ENCODE measurements around the gene TSGA10IP.

The TSGA10IP gene

GRCh38 chr11:66006891-66007176 lies 61.6 kb downstream of the TSGA10IP start:
- no peak overlapping the region for H3K4me3 ChIP-seq (ENCODE audit: low read depth, low read length)
- TF ChIP-seq, protein P1, sequence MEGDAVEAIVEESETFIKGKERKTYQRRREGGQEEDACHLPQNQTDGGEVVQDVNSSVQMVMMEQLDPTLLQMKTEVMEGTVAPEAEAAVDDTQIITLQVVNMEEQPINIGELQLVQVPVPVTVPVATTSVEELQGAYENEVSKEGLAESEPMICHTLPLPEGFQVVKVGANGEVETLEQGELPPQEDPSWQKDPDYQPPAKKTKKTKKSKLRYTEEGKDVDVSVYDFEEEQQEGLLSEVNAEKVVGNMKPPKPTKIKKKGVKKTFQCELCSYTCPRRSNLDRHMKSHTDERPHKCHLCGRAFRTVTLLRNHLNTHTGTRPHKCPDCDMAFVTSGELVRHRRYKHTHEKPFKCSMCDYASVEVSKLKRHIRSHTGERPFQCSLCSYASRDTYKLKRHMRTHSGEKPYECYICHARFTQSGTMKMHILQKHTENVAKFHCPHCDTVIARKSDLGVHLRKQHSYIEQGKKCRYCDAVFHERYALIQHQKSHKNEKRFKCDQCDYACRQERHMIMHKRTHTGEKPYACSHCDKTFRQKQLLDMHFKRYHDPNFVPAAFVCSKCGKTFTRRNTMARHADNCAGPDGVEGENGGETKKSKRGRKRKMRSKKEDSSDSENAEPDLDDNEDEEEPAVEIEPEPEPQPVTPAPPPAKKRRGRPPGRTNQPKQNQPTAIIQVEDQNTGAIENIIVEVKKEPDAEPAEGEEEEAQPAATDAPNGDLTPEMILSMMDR (conservative IDR thresholded peaks at IDR 0.05; ENCODE audit: low read depth, low read length), result no peak
- no peak for DNase-seq (ENCODE audit: low read depth)

GRCh38 chr11:66007201-66007634 lies 61.9 kb downstream of the TSGA10IP start:
- no peak for DNase-seq (ENCODE audit: low read depth)
- TF ChIP-seq, protein P1 (conservative IDR thresholded peaks at IDR 0.05; ENCODE audit: low read depth, low read length), result no peak
- H3K4me3 ChIP-seq (ENCODE audit: low read depth, low read length), result no peak overlapping the region

DNA sequence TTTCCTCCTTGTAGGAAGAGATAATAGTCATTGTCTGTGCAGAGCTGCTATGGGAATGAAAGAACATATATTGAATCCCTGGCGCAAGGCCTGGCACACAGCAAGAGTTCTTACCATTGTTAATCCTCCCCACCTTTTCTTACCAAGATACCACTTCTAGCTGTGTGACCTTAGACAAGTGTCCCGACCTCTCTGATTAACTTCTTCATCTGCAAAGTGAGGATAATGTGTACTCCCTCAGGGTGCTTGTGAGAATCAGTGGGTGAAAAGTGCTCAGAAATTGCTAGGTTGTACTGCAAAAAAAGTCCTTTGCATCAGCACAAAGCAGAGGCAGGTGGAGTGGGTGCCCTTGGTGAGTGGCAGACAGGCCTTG lies 62.8 kb downstream of the TSGA10IP start:
- no peak for DNase-seq (ENCODE audit: low read depth)
- no peak overlapping the region for H3K4me3 ChIP-seq (ENCODE audit: low read depth, low read length)
- TF ChIP-seq, protein P1 (conservative IDR thresholded peaks at IDR 0.05; ENCODE audit: low read depth, low read length), result no peak

GRCh38 chr11:66008468-66009101 lies 63.3 kb downstream of the TSGA10IP start:
- TF ChIP-seq, protein P1 (conservative IDR thresholded peaks at IDR 0.05; ENCODE audit: low read depth, low read length), result no peak
- no peak for DNase-seq (ENCODE audit: low read depth)
- H3K4me3 ChIP-seq (ENCODE audit: low read depth, low read length), result no peak overlapping the region

Measured in choroid plexus epithelial cell (primary cell).